ENCODE results near the gene TMEM18.
A peak's percentile ranks its signal among the peaks of the same experiment; 100 is the strongest.
"Not testable (repeated sequence)": the region's sequence is repeated elsewhere in the genome, so short reads cannot be mapped to it uniquely, and the experiment has no call there.

The TMEM18 gene

GRCh38 chr2:693606-694005 lies 16.4 kb upstream of the TMEM18 start:
- no peak for DNase-seq (ENCODE audit: low spot score)

GRCh38 chr2:692767-693166 lies 15.6 kb upstream of the TMEM18 start:
- no peak for DNase-seq (ENCODE audit: low spot score)

- no peak for DNase-seq (ENCODE audit: low spot score)
Observed at GRCh38 chr2:691821-692761, 14.9 kb upstream of the TMEM18 start.

- DNase-seq (ENCODE audit: low spot score), result no peak
Observed at GRCh38 chr2:690799-691198, 13.6 kb upstream of the TMEM18 start.

- no peak for DNase-seq (ENCODE audit: low spot score)
Observed at GRCh38 chr2:689877-690510, 12.8 kb upstream of the TMEM18 start.

GRCh38 chr2:689237-689636 lies 12.0 kb upstream of the TMEM18 start:
- no peak for DNase-seq (ENCODE audit: low spot score)

GRCh38 chr2:688504-689076 lies 11.4 kb upstream of the TMEM18 start:
- no peak for DNase-seq (ENCODE audit: low spot score)

GRCh38 chr2:685421-685820 lies 8.2 kb upstream of the TMEM18 start:
- no peak for DNase-seq (ENCODE audit: low spot score)

- DNase-seq (ENCODE audit: low spot score), result not testable (repeated sequence)
Observed at GRCh38 chr2:684913-685312, 7.7 kb upstream of the TMEM18 start.

- DNase-seq (ENCODE audit: low spot score), result no peak
Observed at GRCh38 chr2:682226-682625, 5.0 kb upstream of the TMEM18 start.

GRCh38 chr2:681312-681711 lies 4.1 kb upstream of the TMEM18 start:
- DNase-seq (ENCODE audit: low spot score), result no peak

GRCh38 chr2:680496-680895 lies 3.3 kb upstream of the TMEM18 start:
- no peak for DNase-seq (ENCODE audit: low spot score)

- DNase-seq (ENCODE audit: low spot score), result no peak
Observed at GRCh38 chr2:678964-679363, 1.8 kb upstream of the TMEM18 start.

GRCh38 chr2:677959-678550 lies 849 bp upstream of the TMEM18 start:
- DNase-seq (ENCODE audit: low spot score), result no peak

GRCh38 chr2:676647-677055 lies 555 bp downstream of the TMEM18 start:
- DNase-seq (ENCODE audit: low spot score), result peak; percentile 98

GRCh38 chr2:675982-676646 lies 1.1 kb downstream of the TMEM18 start:
- DNase-seq (ENCODE audit: low spot score), result no peak

- no peak for DNase-seq (ENCODE audit: low spot score)
Observed at GRCh38 chr2:675460-675859, 1.7 kb downstream of the TMEM18 start.

GRCh38 chr2:675051-675450 lies 2.2 kb downstream of the TMEM18 start:
- DNase-seq (ENCODE audit: low spot score), result no peak

- no peak for DNase-seq (ENCODE audit: low spot score)
Observed at GRCh38 chr2:674321-674985, 2.8 kb downstream of the TMEM18 start.

- no peak for DNase-seq (ENCODE audit: low spot score)
Observed at GRCh38 chr2:673615-674320, 3.4 kb downstream of the TMEM18 start.

GRCh38 chr2:673016-673415 lies 4.2 kb downstream of the TMEM18 start:
- no peak for DNase-seq (ENCODE audit: low spot score)
